Tibial artery (tissue), 4 donors: ENCODE data around the gene LRP2BP.
"Not testable (repeated sequence)": the region's sequence is repeated elsewhere in the genome, so short reads cannot be mapped to it uniquely, and the experiment has no call there.

Experiments used
- DNase-seq, 2 donors: peaks; one replicate each; pipeline ENCODE4 v3.0.0-alpha.2; 2019
- H3K27ac ChIP-seq, 2 donors: fragments of 200-600 bp; sonication (generic) in 1 of 2; 1 replicate in 1 of 2; 2 replicates in 1 of 2; pipeline ENCODE4 v1.5.1; 2018 to 2019; ENCODE audit warnings: mild to moderate bottlenecking in 1 of 2
- H3K27me3 ChIP-seq, 2 donors: fragments of 200-600 bp; sonication (generic) in 1 of 2; one replicate each; pipeline versions ENCODE4 v1.5.1 to v1.6.0; 2016 to 2019
- H3K36me3 ChIP-seq, 3 donors: fragments of 200-600 bp; sonication (generic) in 2 of 3; one replicate each; pipeline ENCODE4 v1.5.1; 2016 to 2019; ENCODE audit warnings: mild to moderate bottlenecking in 2 of 3
- H3K4me1 ChIP-seq, 4 donors: fragments of 200-600 bp; sonication (generic) in 2 of 4; 1 replicate in 3 of 4; 2 replicates in 1 of 4; pipeline ENCODE4 v1.5.1; 2016 to 2019
- H3K4me3 ChIP-seq, 2 donors: fragments of 200-600 bp; sonication (generic) in 1 of 2; 1 replicate in 1 of 2; 2 replicates in 1 of 2; pipeline ENCODE4 v1.5.1; 2018 to 2019; ENCODE audit warnings: mild to moderate bottlenecking in 2 of 2
- H3K9me3 ChIP-seq, 3 donors: fragments of 200-600 bp; sonication (generic) in 1 of 3; one replicate each; pipeline ENCODE4 v1.5.1; 2016 to 2019
- intact Hi-C: fragments of 100-400 bp; cut with DNase I; formaldehyde crosslinking; loops from one replicate; pipeline ENCODE4 v1.15.0; 2023; ENCODE audit warnings: low total_unique reads
- TF ChIP-seq, protein P1 (sequence below), 2 experiments: fragments of 200-600 bp in 1 of 2; fragments of 450-650 bp in 1 of 2; IDR thresholded peaks; one replicate each; pipeline ENCODE4 v1.5.1; 2017 to 2019; ENCODE audit warnings: antibody characterized with exemption in 2 of 2, mild to moderate bottlenecking in 1 of 2, moderate library complexity in 1 of 2

LRP2BP gene

DNA sequence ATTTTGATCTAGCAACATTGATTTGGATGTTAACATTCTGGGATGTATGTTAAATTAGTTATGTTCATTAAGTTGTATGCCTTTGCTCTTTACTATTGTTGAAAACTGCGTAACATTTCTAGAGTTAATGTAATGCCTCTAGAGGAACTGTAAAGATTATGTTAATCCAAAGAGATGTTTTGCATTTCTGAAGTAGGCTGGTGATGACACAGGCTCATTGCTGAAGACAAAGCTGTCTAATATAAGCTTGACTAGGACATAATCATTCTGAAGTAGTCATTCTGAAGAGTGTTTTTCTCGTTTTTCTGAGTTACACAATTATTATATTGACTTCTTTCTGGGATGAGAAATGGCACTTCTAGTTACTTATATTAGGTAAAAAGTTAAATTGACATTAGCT, 72.9 kb downstream of the LRP2BP start:
- H3K27me3 ChIP-seq, result no peaks in the 10 kb centered on the region
- intact Hi-C loops, result no loop called here
- H3K4me1 ChIP-seq, result peaks cover 0 to 4% (median 0%) of the 10 kb centered on the region in 4 donors
- DNase-seq, result no peak
- no peaks in the 10 kb centered on the region for H3K9me3 ChIP-seq
- peaks cover 14 to 28% (median 14%) of the 10 kb centered on the region in 3 donors for H3K36me3 ChIP-seq
- no peak overlapping the region for H3K27ac ChIP-seq
- H3K4me3 ChIP-seq, result no peak overlapping the region
- TF ChIP-seq, protein P1, sequence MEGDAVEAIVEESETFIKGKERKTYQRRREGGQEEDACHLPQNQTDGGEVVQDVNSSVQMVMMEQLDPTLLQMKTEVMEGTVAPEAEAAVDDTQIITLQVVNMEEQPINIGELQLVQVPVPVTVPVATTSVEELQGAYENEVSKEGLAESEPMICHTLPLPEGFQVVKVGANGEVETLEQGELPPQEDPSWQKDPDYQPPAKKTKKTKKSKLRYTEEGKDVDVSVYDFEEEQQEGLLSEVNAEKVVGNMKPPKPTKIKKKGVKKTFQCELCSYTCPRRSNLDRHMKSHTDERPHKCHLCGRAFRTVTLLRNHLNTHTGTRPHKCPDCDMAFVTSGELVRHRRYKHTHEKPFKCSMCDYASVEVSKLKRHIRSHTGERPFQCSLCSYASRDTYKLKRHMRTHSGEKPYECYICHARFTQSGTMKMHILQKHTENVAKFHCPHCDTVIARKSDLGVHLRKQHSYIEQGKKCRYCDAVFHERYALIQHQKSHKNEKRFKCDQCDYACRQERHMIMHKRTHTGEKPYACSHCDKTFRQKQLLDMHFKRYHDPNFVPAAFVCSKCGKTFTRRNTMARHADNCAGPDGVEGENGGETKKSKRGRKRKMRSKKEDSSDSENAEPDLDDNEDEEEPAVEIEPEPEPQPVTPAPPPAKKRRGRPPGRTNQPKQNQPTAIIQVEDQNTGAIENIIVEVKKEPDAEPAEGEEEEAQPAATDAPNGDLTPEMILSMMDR (IDR thresholded peaks at IDR 0.05), result no peak

DNA sequence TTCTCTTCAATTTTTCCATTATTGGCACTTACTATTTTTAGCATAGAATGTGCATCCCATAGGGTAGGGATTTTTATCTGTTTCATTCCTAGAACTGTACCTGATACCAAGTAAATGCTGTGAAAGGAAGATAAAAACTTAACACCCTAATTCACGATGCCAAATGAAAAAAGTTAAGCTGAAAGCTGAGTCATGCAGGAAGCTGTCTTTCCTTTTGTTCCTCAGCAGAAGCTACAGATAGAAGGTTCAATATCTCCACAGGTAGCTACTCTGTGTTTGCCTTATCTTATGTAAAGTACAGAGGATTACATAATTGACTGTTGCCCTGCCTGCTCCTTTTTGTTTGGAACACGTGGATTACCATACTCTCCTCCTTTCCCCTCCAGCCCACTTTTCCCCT, 77.0 kb downstream of the LRP2BP start:
- intact Hi-C loops, result no loop called here
- H3K36me3 ChIP-seq, result peaks cover 11 to 42% (median 21%) of the 10 kb centered on the region in 3 donors
- TF ChIP-seq, protein P1 (IDR thresholded peaks at IDR 0.05), result no peak
- no peak for DNase-seq
- H3K4me3 ChIP-seq, result no peak overlapping the region
- peaks cover 0 to 4% (median 0%) of the 10 kb centered on the region in 4 donors for H3K4me1 ChIP-seq
- H3K9me3 ChIP-seq, result no peaks in the 10 kb centered on the region
- H3K27me3 ChIP-seq, result no peaks in the 10 kb centered on the region
- no peak overlapping the region for H3K27ac ChIP-seq

DNA sequence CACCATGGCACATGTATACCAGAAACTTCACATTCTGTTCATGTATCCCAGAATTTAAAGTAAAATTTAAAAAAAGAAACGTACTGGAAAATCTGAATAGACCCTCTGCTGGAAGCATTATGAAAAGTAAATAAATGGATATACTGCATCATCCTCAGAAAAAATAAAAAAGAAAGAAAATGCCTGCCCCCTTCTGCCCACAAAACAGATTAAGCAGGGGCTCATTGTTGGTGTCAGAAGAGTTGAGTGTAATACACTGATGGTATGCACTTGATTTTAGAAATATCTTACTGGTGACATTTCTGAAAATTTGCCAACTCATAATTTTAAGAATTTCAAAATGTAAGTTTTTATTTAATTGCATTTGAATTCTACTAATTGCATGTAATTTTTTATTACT, 77.8 kb downstream of the LRP2BP start:
- TF ChIP-seq, protein P1 (IDR thresholded peaks at IDR 0.05), result no peak
- H3K36me3 ChIP-seq, result peaks cover 12 to 43% (median 18%) of the 10 kb centered on the region in 3 donors
- intact Hi-C loops, result no loop called here
- H3K9me3 ChIP-seq, result no peaks in the 10 kb centered on the region
- no peak overlapping the region for H3K4me3 ChIP-seq
- no peak for DNase-seq
- no peak overlapping the region for H3K27ac ChIP-seq
- peaks cover 0 to 4% (median 0%) of the 10 kb centered on the region in 4 donors for H3K4me1 ChIP-seq
- H3K27me3 ChIP-seq, result no peaks in the 10 kb centered on the region

DNA sequence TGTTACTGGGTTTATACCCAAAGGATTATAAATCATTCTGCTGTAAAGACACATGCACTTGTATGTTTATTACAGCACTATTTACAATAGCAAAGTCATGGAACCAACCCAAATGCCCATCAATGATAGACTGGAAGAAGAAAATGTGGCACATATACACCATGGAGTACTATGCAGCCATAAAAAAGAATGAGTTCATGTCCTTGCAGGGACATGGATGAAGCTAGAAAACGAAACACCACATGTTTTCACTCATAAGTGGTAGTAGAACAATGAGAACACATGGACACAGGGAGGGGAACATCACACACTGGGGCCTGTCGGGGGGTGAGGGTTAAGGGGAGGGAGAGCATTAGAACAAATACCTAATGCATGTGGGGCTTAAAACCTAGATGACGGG, 78.3 kb downstream of the LRP2BP start:
- H3K27ac ChIP-seq, H3K4me3 ChIP-seq, H3K4me1 ChIP-seq, DNase-seq, intact Hi-C loops, H3K9me3 ChIP-seq, H3K27me3 ChIP-seq: not testable (repeated sequence)
- H3K36me3 ChIP-seq, result peaks cover 16 to 47% (median 22%) of the 10 kb centered on the region in 3 donors
